B cell (primary cell): ENCODE data around the gene GJC1. TPM values are rescaled to one million over a fixed set of nuclear protein-coding genes. Genes with fewer than 3 reads are reported as not detected.
A peak's percentile ranks its signal among the peaks of the same experiment; 100 is the strongest.

ENCODE experiments used
- ATAC-seq: fragments of 200-7000 bp; cut with Tn5 transposase; one replicate; pipeline ENCODE4 v1.10.0; 2021; ENCODE audit warnings: low read depth, mild to moderate bottlenecking, moderate number of reproducible peaks, moderate library complexity
- CTCF ChIA-PET: fragments of 350-600 bp; sonication (Branson Sonifier 250); formaldehyde crosslinking; loops from one replicate; lab custom pipeline; 2021; ENCODE audit warnings: antibody characterized with exemption, inconsistent platforms; lab: Charles Lee
- POLR2A ChIA-PET: fragments of 350-600 bp; sonication (Branson Sonifier 250); formaldehyde crosslinking; loops from one replicate; lab custom pipeline; 2021; ENCODE audit warnings: antibody characterized with exemption; lab: Charles Lee
- DNase-seq: peaks from one replicate; pipeline ENCODE4 v3.0.0; 2013
- H2AFZ ChIP-seq: 2 replicates; pipeline ENCODE4 v1.6.1; 2012; ENCODE audit warnings: mild to moderate bottlenecking, low read depth, low read length; ENCODE audit not compliant: insufficient read depth, poor library complexity, severe bottlenecking
- H3K27ac ChIP-seq, 2 donors: 1 replicate in 1 of 2; 2 replicates in 1 of 2; pipeline ENCODE4 v1.5.1; 2012 to 2013; ENCODE audit warnings: low read length in 2 of 2, mild to moderate bottlenecking in 2 of 2, moderate library complexity in 1 of 2
- H3K27me3 ChIP-seq, 4 experiments: fragments of 200-600 bp in 1 of 4; sonication (generic) in 1 of 4; replicated peaks in 1 of 4; 1 replicate in 2 of 4; 2 replicates in 2 of 4; pipeline versions ENCODE4 v1.6.1 to v1.7.0; 2013 to 2016; ENCODE audit warnings: low read length in 3 of 4, mild to moderate bottlenecking in 2 of 4, mixed read lengths in 1 of 4, moderate library complexity in 1 of 4; ENCODE audit not compliant: insufficient read depth in 4 of 4, control insufficient read depth in 3 of 4; ENCODE audit errors: control extremely low read depth in 1 of 4
- H3K36me3 ChIP-seq, 2 experiments: replicated peaks in 1 of 2; 1 replicate in 1 of 2; 2 replicates in 1 of 2; pipeline versions ENCODE4 v1.6.1 to v1.7.1; 2013; ENCODE audit warnings: low read length in 1 of 2; ENCODE audit not compliant: insufficient read depth in 2 of 2, control insufficient read depth in 1 of 2; ENCODE audit errors: control extremely low read depth in 1 of 2, extremely low read depth in 1 of 2
- H3K4me1 ChIP-seq, 2 donors: fragments of 200-600 bp in 1 of 2; sonication (generic) in 1 of 2; 1 replicate in 1 of 2; 2 replicates in 1 of 2; pipeline versions ENCODE4 v1.5.1 to v1.6.1; 2013 to 2017; ENCODE audit warnings: low read length in 2 of 2; ENCODE audit not compliant: control insufficient read depth in 2 of 2, insufficient read depth in 2 of 2
- H3K4me2 ChIP-seq: replicated peaks from 2 replicates; pipeline ENCODE3; 2012; ENCODE audit warnings: mild to moderate bottlenecking, low read depth, low read length; ENCODE audit not compliant: poor library complexity, severe bottlenecking
- H3K4me3 ChIP-seq, 5 experiments: fragments of 200-600 bp in 1 of 5; sonication (generic) in 1 of 5; 1 replicate in 3 of 5; 2 replicates in 2 of 5; pipeline versions ENCODE4 v1.5.1 to v1.7.0; 2011 to 2016; ENCODE audit warnings: low read length in 4 of 5, mild to moderate bottlenecking in 4 of 5, low read depth in 2 of 5, control low read depth in 1 of 5, moderate library complexity in 1 of 5; ENCODE audit not compliant: insufficient read depth in 1 of 5; ENCODE audit errors: control extremely low read depth in 1 of 5, extremely low read depth in 1 of 5
- H3K79me2 ChIP-seq: fragments of 200-600 bp; sonication (generic); one replicate; pipeline ENCODE4 v1.6.0; 2016; ENCODE audit warnings: low read length; ENCODE audit not compliant: control insufficient read depth, insufficient read depth
- H3K9ac ChIP-seq: fragments of 200-600 bp; sonication (generic); 2 replicates; pipeline ENCODE4 v1.6.1; 2017; ENCODE audit warnings: mild to moderate bottlenecking, low read length, moderate library complexity
- H3K9me3 ChIP-seq, 3 donors: one replicate each; pipeline versions ENCODE4 v1.6.1 to v1.7.1; 2013; ENCODE audit warnings: low read length in 2 of 3; ENCODE audit not compliant: control insufficient read depth in 2 of 3, insufficient read depth in 1 of 3; ENCODE audit errors: control extremely low read depth in 1 of 3
- H4K20me1 ChIP-seq: 2 replicates; pipeline ENCODE4 v1.6.0; 2012; ENCODE audit warnings: mild to moderate bottlenecking, low read length; ENCODE audit not compliant: insufficient read depth, control insufficient read depth, poor library complexity, severe bottlenecking
- H3K27ac Mint-ChIP-seq: one replicate; pipeline ENCODE4 v1.8.0; 2021; ENCODE audit warnings: mixed read lengths
- H3K27me3 Mint-ChIP-seq: one replicate; pipeline ENCODE4 v1.8.0; 2021; ENCODE audit warnings: mixed read lengths
- H3K4me1 Mint-ChIP-seq: one replicate; pipeline ENCODE4 v1.8.0; 2021; ENCODE audit warnings: mixed read lengths
- H3K4me3 Mint-ChIP-seq: one replicate; pipeline ENCODE4 v1.8.0; 2021; ENCODE audit warnings: mixed read lengths
- H3K9me3 Mint-ChIP-seq: one replicate; pipeline ENCODE4 v1.8.0; 2022; ENCODE audit warnings: mixed read lengths; ENCODE audit not compliant: insufficient read depth
- CTCF ChIP-seq: fragments of 200-600 bp; IDR thresholded peaks from one replicate; pipeline ENCODE4 v1.8.0; 2022; ENCODE audit warnings: antibody characterized with exemption, mild to moderate bottlenecking
- EZH2 ChIP-seq: IDR thresholded peaks from 2 replicates; pipeline ENCODE4 v1.6.1; 2012; ENCODE audit warnings: borderline replicate concordance, low read depth, mild to moderate bottlenecking, moderate library complexity, low read length; ENCODE audit not compliant: insufficient read depth, poor library complexity, severe bottlenecking
- WGBS: methylation state at CpG from one replicate; pipeline ENCODE4 v1.1.5; 2013; ENCODE audit warnings: missing lambda C conversion rate; ENCODE audit not compliant: insufficient coverage; 5-methylcytosine and 5-hydroxymethylcytosine counted together
- intact Hi-C: fragments of 100-400 bp; cut with micrococcal nuclease; formaldehyde crosslinking; loops from one replicate; pipeline ENCODE4 v1.10.0; 2022
- polyA plus RNA-seq: library from polyadenylated mRNA; depleted of rRNA; stranded (reverse); fragments of >200 nt; gene quantifications from 2 replicates; pipeline ENCODE4 v1.2.3, GENCODE V29; 2012
- total RNA-seq, 2 donors: library from RNA; stranded (reverse); fragments of 120-200 nt in 1 of 2; gene quantifications; 1 replicate in 1 of 2; 2 replicates in 1 of 2; pipeline versions ENCODE4 v1.2.3 to v1.2.4, GENCODE V29; 2013 to 2022

The GJC1 gene
- total and polyA plus RNA-seq, 2 donors (not counting 1 experiment from before 2014, with no cell fraction given), result not detected

GRCh38 chr17:44779211-44780025 is 50.7 kb downstream of the GJC1 start:
- Mint-ChIP-seq H3K9me3 (no peaks in the 10 kb centered on the region), H3K4me1 (peaks cover 22% of the 10 kb centered on the region), H3K27me3 (peaks cover 4% of the 10 kb centered on the region), H3K4me3 (peak overlapping the region; percentile 80), H3K27ac (no peak overlapping the region)
- H2AFZ ChIP-seq, result peak overlapping the region; percentile 86
- H3K79me2 ChIP-seq, result no peaks in the 10 kb centered on the region
- peak overlapping the region in 4 of 5 experiments; percentile 27 to 49 (median 41) for H3K4me3 ChIP-seq
- ChIA-PET POLR2A (no interaction called here), CTCF (interaction anchor here (0.5 to 11.1 kb wide), 15 partner anchors 17 to 498 kb away, joined by 3 to 208 read pairs (median 5); partner anchors contain the start of genes ACBD4 and EFTUD2)
- TF ChIP-seq EZH2, result no peak
- TF ChIP-seq CTCF, result peak; percentile 88
- H3K36me3 ChIP-seq, result no peaks in the 10 kb centered on the region
- 22% methylated on average over 28 of the region's 36 CpGs for WGBS
- H3K4me2 ChIP-seq, result peak overlapping the region; percentile 83
- peaks cover 0 to 35% (median 4%) of the 10 kb centered on the region in 4 experiments for H3K27me3 ChIP-seq
- no peak overlapping the region for H3K27ac ChIP-seq
- H3K9me3 ChIP-seq, result peaks cover 0 to 8% (median 0%) of the 10 kb centered on the region in 3 donors
- H4K20me1 ChIP-seq, result no peaks in the 10 kb centered on the region
- H3K9ac ChIP-seq, result peak overlapping the region; percentile 59
- DNase-seq (peak; percentile 86), ATAC-seq (peak; percentile 15)
- intact Hi-C loops, result loop anchor here (1.0 kb wide), 1 partner anchor 86 kb away; no protein-coding TSS in a partner anchor
- H3K4me1 ChIP-seq, result peaks cover 17 to 26% of the 10 kb centered on the region in 2 donors
